ENCODE measurements around the gene CREBBP. TPM values are rescaled to one million over a fixed set of nuclear protein-coding genes. Genes with fewer than 3 reads are reported as not detected.

The CREBBP gene
- total RNA-seq, 1 donor from 2014 or later = 33.5 TPM

- intact Hi-C loops (cut with micrococcal nuclease) = no loop called here
- Histone ChIP-seq H3K27ac (replicated peaks) (no peak overlapping the region), H3K27me3 (ENCODE audit: low read depth) (no peaks in the 10 kb centered on the region), H3K4me1 (peaks cover 100% of the 10 kb centered on the region), H3K4me3 (no peak overlapping the region), H3K9me3 (replicated peaks) (no peaks in the 10 kb centered on the region), H3K36me3 (no peaks in the 10 kb centered on the region)
- DNase-seq = no peak
- TF ChIP-seq CTCF (IDR thresholded peaks at IDR 0.05; ENCODE audit: borderline replicate concordance) = no peak
Measured at GRCh38 chr16:3819175-3819527, 61.4 kb downstream of the CREBBP start.

- Histone ChIP-seq H3K36me3 (no peaks in the 10 kb centered on the region), H3K9me3 (replicated peaks) (no peaks in the 10 kb centered on the region), H3K27ac (replicated peaks) (no peak overlapping the region), H3K27me3 (ENCODE audit: low read depth) (no peaks in the 10 kb centered on the region), H3K4me1 (peaks cover 97% of the 10 kb centered on the region), H3K4me3 (no peak overlapping the region)
- intact Hi-C loops (cut with micrococcal nuclease) = no loop called here
- DNase-seq = no peak
- no peak for TF ChIP-seq CTCF (IDR thresholded peaks at IDR 0.05; ENCODE audit: borderline replicate concordance)
Measured at GRCh38 chr16:3816326-3816725, 64.2 kb downstream of the CREBBP start.

- Histone ChIP-seq H3K27ac (replicated peaks) (no peak overlapping the region), H3K9me3 (replicated peaks) (no peaks in the 10 kb centered on the region), H3K4me3 (no peak overlapping the region), H3K36me3 (peaks cover 8% of the 10 kb centered on the region), H3K4me1 (peaks cover 97% of the 10 kb centered on the region), H3K27me3 (ENCODE audit: low read depth) (no peaks in the 10 kb centered on the region)
- intact Hi-C loops (cut with micrococcal nuclease) = no loop called here
- no peak for DNase-seq
- no peak for TF ChIP-seq CTCF (IDR thresholded peaks at IDR 0.05; ENCODE audit: borderline replicate concordance)
Measured at GRCh38 chr16:3814755-3815154, 65.8 kb downstream of the CREBBP start.

GRCh38 chr16:3812469-3813172 lies 67.9 kb downstream of the CREBBP start:
- intact Hi-C loops (cut with micrococcal nuclease) = no loop called here
- H3K9me3 ChIP-seq (replicated peaks) = no peaks in the 10 kb centered on the region
- no peak for DNase-seq
- H3K27me3 ChIP-seq (ENCODE audit: low read depth) = no peaks in the 10 kb centered on the region
- TF ChIP-seq CTCF (IDR thresholded peaks at IDR 0.05; ENCODE audit: borderline replicate concordance) = no peak
- peaks cover 95% of the 10 kb centered on the region for H3K4me1 ChIP-seq
- no peak overlapping the region for H3K27ac ChIP-seq (replicated peaks)
- no peak overlapping the region for H3K4me3 ChIP-seq
- H3K36me3 ChIP-seq = peaks cover 21% of the 10 kb centered on the region

- Histone ChIP-seq H3K27ac (replicated peaks) (no peak overlapping the region), H3K4me1 (peaks cover 95% of the 10 kb centered on the region), H3K9me3 (replicated peaks) (no peaks in the 10 kb centered on the region), H3K36me3 (peaks cover 21% of the 10 kb centered on the region), H3K4me3 (no peak overlapping the region), H3K27me3 (ENCODE audit: low read depth) (no peaks in the 10 kb centered on the region)
- no peak for TF ChIP-seq CTCF (IDR thresholded peaks at IDR 0.05; ENCODE audit: borderline replicate concordance)
- intact Hi-C loops (cut with micrococcal nuclease) = no loop called here
- no peak for DNase-seq
Measured at GRCh38 chr16:3810818-3811217, 69.7 kb downstream of the CREBBP start.

Measured in left ventricle myocardium inferior (tissue), 1 donor.